HEK293T (cell line): Measurements from ENCODE around the gene DHX29.

Experiments used
- ARNT ChIP-seq: fragments of 450-650 bp; IDR thresholded peaks from 2 replicates; pipeline ENCODE4 v1.6.1; 2017; ENCODE audit warnings: mild to moderate bottlenecking
- BHLHE40 ChIP-seq: fragments of 450-650 bp; IDR thresholded peaks from 2 replicates; pipeline ENCODE4 v1.6.1; 2016; ENCODE audit warnings: mild to moderate bottlenecking, moderate library complexity, borderline replicate concordance
- ELF4 ChIP-seq: fragments of 450-650 bp; IDR thresholded peaks from 2 replicates; pipeline ENCODE4 v1.6.1; 2017; ENCODE audit warnings: antibody characterized with exemption
- FOXA1 ChIP-seq: fragments of 450-650 bp; IDR thresholded peaks from 2 replicates; pipeline ENCODE4 v1.6.1; 2016; ENCODE audit warnings: mild to moderate bottlenecking
- FOXK2 ChIP-seq: fragments of 450-650 bp; IDR thresholded peaks from 2 replicates; pipeline ENCODE4 v1.6.1; 2016; ENCODE audit warnings: mild to moderate bottlenecking
- FOXM1 ChIP-seq: fragments of 450-650 bp; IDR thresholded peaks from 2 replicates; pipeline ENCODE4 v1.6.1; 2017; ENCODE audit warnings: mild to moderate bottlenecking, borderline replicate concordance
- HDGF ChIP-seq: fragments of 450-650 bp; IDR thresholded peaks from 2 replicates; pipeline ENCODE4 v1.6.1; 2017; ENCODE audit warnings: antibody characterized with exemption, borderline replicate concordance
- NFRKB ChIP-seq: fragments of 450-650 bp; IDR thresholded peaks from 2 replicates; pipeline ENCODE4 v1.6.1; 2016; ENCODE audit warnings: mild to moderate bottlenecking, moderate library complexity
- SP1 ChIP-seq: fragments of 450-650 bp; IDR thresholded peaks from 2 replicates; pipeline ENCODE4 v1.6.1; 2017
- SUZ12 ChIP-seq: fragments of 450-650 bp; IDR thresholded peaks from 2 replicates; pipeline ENCODE4 v1.6.1; 2016; ENCODE audit warnings: mild to moderate bottlenecking
- TARDBP ChIP-seq: fragments of 450-650 bp; IDR thresholded peaks from 2 replicates; pipeline ENCODE4 v1.6.1; 2016
- ZNF384 ChIP-seq: fragments of 450-650 bp; IDR thresholded peaks from 2 replicates; pipeline ENCODE4 v1.6.1; 2016
- TF ChIP-seq, protein P1 (sequence below): fragments of 450-650 bp; IDR thresholded peaks from 2 replicates; pipeline ENCODE4 v1.6.1; 2016

DNA sequence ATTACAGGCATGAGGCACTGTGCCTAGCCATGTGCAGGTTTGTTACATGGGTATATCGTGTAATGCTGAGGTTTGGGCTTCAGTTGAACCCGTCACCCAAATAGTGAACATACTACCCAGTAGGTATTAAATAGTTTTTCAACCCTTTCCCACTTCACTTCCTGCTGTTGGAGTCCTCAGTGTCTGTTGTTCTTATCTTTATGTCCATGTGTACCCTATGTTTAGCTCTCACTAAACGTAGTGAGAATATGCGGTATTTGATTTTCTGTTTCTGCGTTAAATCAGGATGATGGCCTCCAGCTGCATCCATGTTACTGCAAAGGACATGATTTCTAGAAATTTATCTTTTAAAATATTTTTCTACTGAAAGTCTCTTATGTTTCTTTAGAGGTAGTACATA, 18.1 kb upstream of the DHX29 start:
- no peak for TF ChIP-seq FOXM1
- TF ChIP-seq SP1: no peak
- no peak for TF ChIP-seq FOXK2
- TF ChIP-seq ELF4: no peak
- no peak for TF ChIP-seq SUZ12
- TF ChIP-seq, protein P1, sequence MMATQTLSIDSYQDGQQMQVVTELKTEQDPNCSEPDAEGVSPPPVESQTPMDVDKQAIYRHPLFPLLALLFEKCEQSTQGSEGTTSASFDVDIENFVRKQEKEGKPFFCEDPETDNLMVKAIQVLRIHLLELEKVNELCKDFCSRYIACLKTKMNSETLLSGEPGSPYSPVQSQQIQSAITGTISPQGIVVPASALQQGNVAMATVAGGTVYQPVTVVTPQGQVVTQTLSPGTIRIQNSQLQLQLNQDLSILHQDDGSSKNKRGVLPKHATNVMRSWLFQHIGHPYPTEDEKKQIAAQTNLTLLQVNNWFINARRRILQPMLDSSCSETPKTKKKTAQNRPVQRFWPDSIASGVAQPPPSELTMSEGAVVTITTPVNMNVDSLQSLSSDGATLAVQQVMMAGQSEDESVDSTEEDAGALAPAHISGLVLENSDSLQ: no peak
- no peak for TF ChIP-seq HDGF
- TF ChIP-seq ARNT: no peak
- TF ChIP-seq FOXA1: no peak
- no peak for TF ChIP-seq BHLHE40
- no peak for TF ChIP-seq ZNF384
- TF ChIP-seq NFRKB: no peak
- TF ChIP-seq TARDBP: no peak
